Osteoblast (primary cell): ENCODE results near the gene PRX. TPM values are rescaled to one million over a fixed set of nuclear protein-coding genes. Genes with fewer than 3 reads are reported as not detected.
"Not testable (repeated sequence)": the region's sequence is repeated elsewhere in the genome, so short reads cannot be mapped to it uniquely, and the experiment has no call there.

Source experiments
- DNase-seq: peaks from one replicate; pipeline ENCODE4 v3.0.0; 2011; ENCODE audit warnings: low spot score, mixed read lengths; ENCODE audit not compliant: insufficient read length; ENCODE audit errors: missing footprints
- H2AFZ ChIP-seq: 2 replicates; pipeline ENCODE4 v1.6.0; 2011; ENCODE audit warnings: mild to moderate bottlenecking, low read length
- H3K27ac ChIP-seq: 2 replicates; pipeline ENCODE4 v1.5.1; 2011; ENCODE audit warnings: mild to moderate bottlenecking, low read depth, low read length, moderate library complexity
- H3K27me3 ChIP-seq: 2 replicates; pipeline ENCODE4 v1.6.0; 2012; ENCODE audit warnings: mild to moderate bottlenecking, control low read depth, inconsistent platforms, low read length, moderate library complexity; ENCODE audit not compliant: insufficient read depth
- H3K36me3 ChIP-seq: 2 replicates; pipeline ENCODE4 v1.5.1; 2011; ENCODE audit warnings: mild to moderate bottlenecking, low read length, control low read depth, moderate library complexity; ENCODE audit not compliant: insufficient read depth
- H3K4me1 ChIP-seq: 2 replicates; pipeline ENCODE4 v1.5.1; 2011; ENCODE audit warnings: mild to moderate bottlenecking, low read length, control low read depth, moderate library complexity; ENCODE audit not compliant: insufficient read depth
- H3K4me2 ChIP-seq: 2 replicates; pipeline ENCODE4 v1.6.0; 2011; ENCODE audit warnings: mild to moderate bottlenecking, low read length; ENCODE audit not compliant: insufficient read depth
- H3K4me3 ChIP-seq: fragments of 200-600 bp; sonication (generic); 3 replicates; pipeline ENCODE4 v1.5.1; 2012; ENCODE audit warnings: mild to moderate bottlenecking, low read length, inconsistent platforms; ENCODE audit not compliant: insufficient read depth
- H3K79me2 ChIP-seq: 2 replicates; pipeline ENCODE4 v1.6.0; 2012; ENCODE audit warnings: mild to moderate bottlenecking, low read length, control low read depth, inconsistent platforms; ENCODE audit not compliant: insufficient read depth
- H3K9me3 ChIP-seq: 2 replicates; pipeline ENCODE4 v1.5.1; 2011; ENCODE audit warnings: low read depth, low read length, control low read depth
- H4K20me1 ChIP-seq: 2 replicates; pipeline ENCODE4 v1.6.0; 2012; ENCODE audit warnings: mild to moderate bottlenecking, low read length, control low read depth; ENCODE audit not compliant: insufficient read depth
- total RNA-seq: library from RNA; depleted of rRNA; stranded (reverse); fragments of >200 nt; gene quantifications from 2 replicates; pipeline ENCODE4 v1.2.3, GENCODE V29; 2012
- TF ChIP-seq, protein P1 (sequence below): IDR thresholded peaks from 2 replicates; pipeline ENCODE4 v1.5.1; 2011; ENCODE audit warnings: mild to moderate bottlenecking, low read depth, low read length, moderate library complexity; ENCODE audit errors: extremely low read depth

Gene PRX
- total RNA-seq, 1 donor: 3.3 TPM

DNA sequence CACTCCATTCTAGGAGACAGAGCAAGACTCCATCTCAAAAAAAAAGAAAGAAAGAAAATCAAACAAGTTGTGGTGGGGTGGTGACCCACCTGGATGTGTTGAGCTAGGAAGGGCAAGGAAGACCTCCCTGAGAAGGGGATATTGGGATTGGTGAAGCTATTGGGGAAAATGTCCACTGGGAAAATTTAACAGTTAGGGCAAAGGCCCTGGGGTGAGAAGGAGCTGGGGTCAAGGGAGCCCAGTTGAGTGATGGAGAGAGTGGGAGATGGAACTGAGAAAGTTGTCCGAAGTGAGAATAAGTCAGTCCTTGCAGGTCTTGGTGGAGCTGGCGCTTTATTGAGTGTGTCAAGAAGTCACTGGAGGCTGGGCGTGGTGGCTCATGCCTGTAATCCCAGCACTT is 25.1 kb upstream of the PRX start:
- Histone ChIP-seq H3K9me3 (no peaks in the 10 kb centered on the region), H3K27me3 (no peaks in the 10 kb centered on the region), H3K4me2 (no peak overlapping the region), H3K36me3 (peaks cover 26% of the 10 kb centered on the region), H4K20me1 (peaks cover 32% of the 10 kb centered on the region), H3K27ac (no peak overlapping the region), H3K79me2 (peaks cover 35% of the 10 kb centered on the region), H3K4me3 (no peak overlapping the region), H3K4me1 (peaks cover 8% of the 10 kb centered on the region), H2AFZ (no peak overlapping the region)
- TF ChIP-seq, protein P1, sequence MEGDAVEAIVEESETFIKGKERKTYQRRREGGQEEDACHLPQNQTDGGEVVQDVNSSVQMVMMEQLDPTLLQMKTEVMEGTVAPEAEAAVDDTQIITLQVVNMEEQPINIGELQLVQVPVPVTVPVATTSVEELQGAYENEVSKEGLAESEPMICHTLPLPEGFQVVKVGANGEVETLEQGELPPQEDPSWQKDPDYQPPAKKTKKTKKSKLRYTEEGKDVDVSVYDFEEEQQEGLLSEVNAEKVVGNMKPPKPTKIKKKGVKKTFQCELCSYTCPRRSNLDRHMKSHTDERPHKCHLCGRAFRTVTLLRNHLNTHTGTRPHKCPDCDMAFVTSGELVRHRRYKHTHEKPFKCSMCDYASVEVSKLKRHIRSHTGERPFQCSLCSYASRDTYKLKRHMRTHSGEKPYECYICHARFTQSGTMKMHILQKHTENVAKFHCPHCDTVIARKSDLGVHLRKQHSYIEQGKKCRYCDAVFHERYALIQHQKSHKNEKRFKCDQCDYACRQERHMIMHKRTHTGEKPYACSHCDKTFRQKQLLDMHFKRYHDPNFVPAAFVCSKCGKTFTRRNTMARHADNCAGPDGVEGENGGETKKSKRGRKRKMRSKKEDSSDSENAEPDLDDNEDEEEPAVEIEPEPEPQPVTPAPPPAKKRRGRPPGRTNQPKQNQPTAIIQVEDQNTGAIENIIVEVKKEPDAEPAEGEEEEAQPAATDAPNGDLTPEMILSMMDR: no peak
- DNase-seq: no peak

DNA sequence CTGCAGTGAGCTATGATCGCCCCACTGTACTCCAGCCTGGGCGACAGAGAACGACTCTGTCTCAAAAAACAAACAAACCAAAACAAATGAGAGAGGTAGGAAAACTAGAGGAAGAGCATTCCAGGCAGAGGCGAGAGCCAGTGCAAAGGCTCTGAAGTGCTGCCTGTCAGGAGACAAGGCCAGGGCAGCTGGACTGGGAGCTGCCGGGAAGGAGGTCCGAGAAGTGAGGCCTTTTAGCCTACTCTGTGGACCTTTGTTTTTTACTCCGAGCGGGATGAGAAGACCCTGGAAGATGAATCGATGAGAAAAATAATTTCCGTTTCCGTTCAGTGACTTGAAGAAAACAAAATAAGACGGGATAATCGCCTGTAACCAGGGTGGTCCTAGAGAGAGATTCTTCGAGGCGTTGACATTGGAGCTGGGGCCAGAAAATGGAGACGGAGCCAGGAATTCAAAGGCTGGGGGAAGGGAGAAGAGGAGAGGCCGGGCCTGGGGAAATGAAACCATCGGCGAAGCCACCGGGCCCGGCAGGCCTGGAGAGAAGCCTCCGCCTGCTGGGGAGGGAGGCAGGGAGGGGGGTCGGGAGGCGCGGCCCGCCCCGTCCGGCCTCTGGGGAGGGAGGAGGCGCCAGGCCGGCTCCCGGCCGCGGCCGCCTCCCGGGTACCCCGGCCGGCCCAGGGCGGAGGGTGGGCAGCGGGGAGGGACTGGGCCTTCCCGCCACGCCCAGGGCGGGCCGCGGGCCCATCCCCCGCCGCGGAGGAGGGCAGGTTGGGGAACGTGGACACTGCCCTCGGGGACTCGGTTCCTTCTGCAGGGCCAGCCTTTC is 20.4 kb upstream of the PRX start:
- Histone ChIP-seq H4K20me1 (no peaks in the 10 kb centered on the region), H3K4me1 (peaks cover 12% of the 10 kb centered on the region), H3K4me3 (peak overlapping the region; percentile 70), H3K27me3 (no peaks in the 10 kb centered on the region), H3K79me2 (no peaks in the 10 kb centered on the region), H3K4me2 (peak overlapping the region; percentile 86), H3K27ac (peak overlapping the region; percentile 86), H3K36me3 (no peaks in the 10 kb centered on the region), H3K9me3 (no peaks in the 10 kb centered on the region), H2AFZ (peak overlapping the region; percentile 89)
- TF ChIP-seq, protein P1: no peak
- peak; percentile 98 for DNase-seq

- H3K36me3 ChIP-seq, H3K9me3 ChIP-seq, H3K79me2 ChIP-seq, H4K20me1 ChIP-seq, H3K27me3 ChIP-seq, DNase-seq: not testable (repeated sequence)
- H3K4me1 ChIP-seq: peaks cover 12% of the 10 kb centered on the region
- H3K4me2 ChIP-seq: peak overlapping the region; percentile 86
- peak overlapping the region; percentile 87 for H2AFZ ChIP-seq
- peak overlapping the region; percentile 86 for H3K27ac ChIP-seq
- peak overlapping the region; percentile 70 for H3K4me3 ChIP-seq
Measured at GRCh38 chr19:40432760-40433159, 19.6 kb upstream of the PRX start.

DNA sequence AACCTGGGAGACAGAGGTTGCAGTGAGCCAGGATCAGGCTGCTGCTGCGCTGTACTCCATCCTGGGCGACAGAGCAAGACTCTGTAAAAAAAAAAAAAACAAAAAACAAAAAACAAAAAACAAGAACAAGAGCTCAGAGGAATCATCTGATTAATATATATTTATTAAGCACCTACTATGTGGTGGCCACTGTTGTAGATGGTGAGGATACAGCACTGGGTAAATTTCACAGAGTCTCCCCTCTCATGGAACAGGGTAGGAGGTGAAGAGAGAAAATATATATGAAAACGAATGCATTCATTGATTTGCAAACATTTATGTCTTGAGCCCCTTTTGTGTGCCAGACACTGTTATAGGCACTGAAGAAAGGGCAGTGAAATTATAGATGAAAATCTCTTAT is 18.5 kb upstream of the PRX start:
- no peaks in the 10 kb centered on the region for H3K9me3 ChIP-seq
- no peak overlapping the region for H2AFZ ChIP-seq
- no peak overlapping the region for H3K27ac ChIP-seq
- no peak overlapping the region for H3K4me2 ChIP-seq
- no peaks in the 10 kb centered on the region for H3K79me2 ChIP-seq
- no peak for DNase-seq
- no peaks in the 10 kb centered on the region for H3K36me3 ChIP-seq
- no peaks in the 10 kb centered on the region for H3K27me3 ChIP-seq
- TF ChIP-seq, protein P1: no peak
- H4K20me1 ChIP-seq: no peaks in the 10 kb centered on the region
- no peak overlapping the region for H3K4me3 ChIP-seq
- H3K4me1 ChIP-seq: peaks cover 12% of the 10 kb centered on the region

- H3K79me2 ChIP-seq, H4K20me1 ChIP-seq: not testable (repeated sequence)
Measured at GRCh38 chr19:40430242-40430641, 17.1 kb upstream of the PRX start.

DNA sequence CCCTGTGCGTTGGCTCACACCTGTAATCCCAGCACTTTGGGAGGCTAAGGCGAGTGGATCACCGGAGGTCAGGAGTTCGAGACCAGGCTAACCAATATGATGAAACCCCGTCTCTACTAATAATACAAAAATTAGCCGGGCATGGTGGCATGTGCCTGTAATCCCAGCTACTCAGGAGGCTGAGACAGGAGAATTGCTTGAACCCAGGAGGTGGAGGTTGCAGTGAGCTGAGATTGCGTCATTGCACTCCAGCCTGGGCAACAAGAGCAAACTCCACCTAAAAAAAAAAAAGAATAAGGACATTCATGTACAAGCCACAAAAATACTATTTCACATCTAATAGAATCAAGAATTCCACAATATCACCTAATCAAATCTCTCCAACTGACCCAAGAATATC is 15.0 kb upstream of the PRX start:
- DNase-seq, H3K4me2 ChIP-seq, H3K36me3 ChIP-seq, H3K9me3 ChIP-seq, H4K20me1 ChIP-seq, H2AFZ ChIP-seq, H3K27ac ChIP-seq, H3K4me3 ChIP-seq, H3K27me3 ChIP-seq: not testable (repeated sequence)
- Histone ChIP-seq H3K79me2 (peaks cover 19% of the 10 kb centered on the region), H3K4me1 (peaks cover 12% of the 10 kb centered on the region)

More at GRCh38 chr19:40430242-40430641, 17.1 kb upstream of the PRX start:
- H3K36me3 ChIP-seq, H3K4me2 ChIP-seq, H3K27me3 ChIP-seq, DNase-seq, H3K27ac ChIP-seq, H2AFZ ChIP-seq, H3K4me3 ChIP-seq, H3K9me3 ChIP-seq: not testable (repeated sequence)
- peaks cover 16% of the 10 kb centered on the region for H3K4me1 ChIP-seq
